MCF 10A (cell line): ENCODE data around the gene HJV. TPM values are rescaled to one million over a fixed set of nuclear protein-coding genes. Genes with fewer than 3 reads are reported as not detected.

ENCODE experiments used
- BruUV-seq: library from RNA; stranded (reverse); fragments of 400-500 nt; replicated peaks from 2 replicates; lab custom pipeline; 2021; lab: Mats Ljungman, UMichigan
- CTCF ChIA-PET: fragments of 300-600 bp; sonication (Branson Sonifier 250); formaldehyde crosslinking; extraction: SDS; loops from one replicate; lab custom pipeline; 2021; ENCODE audit warnings: antibody characterized with exemption, inconsistent platforms; lab: Yijun Ruan, JAX
- POLR2A ChIA-PET: fragments of 300-600, 350-650 bp; sonication (Branson Sonifier 250); formaldehyde crosslinking; extraction: SDS; loops from one replicate; lab custom pipeline; 2020; ENCODE audit warnings: antibody characterized with exemption, inconsistent platforms; lab: Yijun Ruan, JAX
- DNase-seq: peaks from one replicate; pipeline ENCODE4 v3.0.0-alpha.2; 2018; ENCODE audit not compliant: unreplicated experiment
- H3K27ac Mint-ChIP-seq: one replicate; pipeline ENCODE4 v1.8.0; 2022; ENCODE audit warnings: mild to moderate bottlenecking, low read depth, mixed read lengths; ENCODE audit not compliant: unreplicated experiment
- H3K27me3 Mint-ChIP-seq: one replicate; pipeline ENCODE4 v1.8.0; 2022; ENCODE audit warnings: mixed read lengths; ENCODE audit not compliant: insufficient read depth, unreplicated experiment
- H3K36me3 Mint-ChIP-seq: one replicate; pipeline ENCODE4 v1.8.0; 2022; ENCODE audit warnings: mild to moderate bottlenecking, moderate library complexity, mixed read lengths; ENCODE audit not compliant: insufficient read depth, unreplicated experiment
- H3K4me1 Mint-ChIP-seq: one replicate; pipeline ENCODE4 v1.8.0; 2022; ENCODE audit warnings: mixed read lengths; ENCODE audit not compliant: insufficient read depth, unreplicated experiment
- H3K4me3 Mint-ChIP-seq: one replicate; pipeline ENCODE4 v1.8.0; 2022; ENCODE audit warnings: mild to moderate bottlenecking, moderate library complexity, mixed read lengths; ENCODE audit not compliant: unreplicated experiment
- H3K9me3 Mint-ChIP-seq: one replicate; pipeline ENCODE4 v1.8.0; 2022; ENCODE audit warnings: mixed read lengths; ENCODE audit not compliant: unreplicated experiment
- CTCF ChIP-seq: fragments of 200-600 bp; IDR thresholded peaks from one replicate; pipeline ENCODE4 v1.8.0; 2022; ENCODE audit warnings: antibody characterized with exemption, mild to moderate bottlenecking; ENCODE audit not compliant: unreplicated experiment
- intact Hi-C: fragments of 100-400 bp; cut with micrococcal nuclease; formaldehyde crosslinking; loops from 2 replicates; pipeline ENCODE4 v1.14.1; 2022
- total RNA-seq: library from RNA; stranded (reverse); gene quantifications from 2 replicates; pipeline ENCODE4 v1.2.3, GENCODE V29; 2022

The HJV gene
- total RNA-seq, 1 experiment from 2014 or later: not detected

DNA sequence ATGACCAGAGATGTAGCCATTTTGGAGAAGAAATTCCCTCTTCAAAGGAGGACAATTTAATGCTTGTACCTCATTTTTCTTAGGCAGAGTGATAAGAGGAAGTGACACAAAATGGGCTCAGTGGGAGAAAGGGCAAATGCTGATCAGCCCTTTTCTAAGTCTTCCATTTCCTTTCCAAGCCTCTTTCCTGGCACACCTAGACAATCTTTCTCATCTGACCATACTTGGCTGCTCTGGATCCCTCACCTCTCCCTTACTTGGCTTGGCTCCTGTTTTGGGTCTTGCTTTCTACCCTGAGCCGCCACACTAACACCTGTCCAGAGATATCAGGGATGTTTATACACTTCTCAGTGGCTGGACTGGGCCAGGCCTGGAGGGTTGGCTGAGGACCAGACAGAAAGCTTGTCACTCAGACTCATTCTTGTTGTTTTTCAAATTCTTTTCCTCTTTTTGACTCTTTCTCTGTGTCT is 38.3 kb downstream of the HJV start:
- TF ChIP-seq CTCF: no peak
- intact Hi-C loops: no loop called here
- ChIA-PET POLR2A (interaction anchor here (0.6 to 24.2 kb wide), 4 partner anchors 16 to 56 kb away, joined by 3 to 1309 read pairs (median 11); partner anchors contain the start of genes ANKRD34A, POLR3GL, RBM8A and TXNIP), CTCF (interaction anchor here (24.2 kb wide), 1 partner anchor 29 kb away, joined by 773 read pairs; the partner anchor contains the start of gene HJV)
- DNase-seq: no peak
- H3K4me3 Mint-ChIP-seq: no peak overlapping the region
- H3K27ac Mint-ChIP-seq: no peak overlapping the region
- H3K9me3 Mint-ChIP-seq: no peaks in the 10 kb centered on the region
- peaks cover 31% of the 10 kb centered on the region for H3K4me1 Mint-ChIP-seq
- no peaks in the 10 kb centered on the region for H3K27me3 Mint-ChIP-seq
- H3K36me3 Mint-ChIP-seq: peaks cover 9% of the 10 kb centered on the region
- no TSS peak for BruUV-seq

- TF ChIP-seq CTCF: no peak
- BruUV-seq: no TSS peak
- Mint-ChIP-seq H3K9me3 (no peaks in the 10 kb centered on the region), H3K27ac (no peak overlapping the region), H3K4me3 (no peak overlapping the region), H3K36me3 (peaks cover 14% of the 10 kb centered on the region), H3K27me3 (no peaks in the 10 kb centered on the region), H3K4me1 (peaks cover 31% of the 10 kb centered on the region)
- intact Hi-C loops: no loop called here
- POLR2A ChIA-PET: interaction anchor here (1.2 to 24.2 kb wide), 5 partner anchors 18 to 90 kb away, joined by 4 to 1309 read pairs (median 5); partner anchors contain the start of genes ANKRD34A, LIX1L, POLR3GL and TXNIP
- DNase-seq: no peak
- CTCF ChIA-PET: interaction anchor here (0.6 to 24.2 kb wide), 6 partner anchors 10 to 91 kb away, joined by 3 to 773 read pairs (median 4); partner anchors contain the start of genes ANKRD34A, HJV and POLR3GL
These were observed 39.4 kb downstream of the HJV start for GRCh38 chr1:145982010-145982723.

DNA sequence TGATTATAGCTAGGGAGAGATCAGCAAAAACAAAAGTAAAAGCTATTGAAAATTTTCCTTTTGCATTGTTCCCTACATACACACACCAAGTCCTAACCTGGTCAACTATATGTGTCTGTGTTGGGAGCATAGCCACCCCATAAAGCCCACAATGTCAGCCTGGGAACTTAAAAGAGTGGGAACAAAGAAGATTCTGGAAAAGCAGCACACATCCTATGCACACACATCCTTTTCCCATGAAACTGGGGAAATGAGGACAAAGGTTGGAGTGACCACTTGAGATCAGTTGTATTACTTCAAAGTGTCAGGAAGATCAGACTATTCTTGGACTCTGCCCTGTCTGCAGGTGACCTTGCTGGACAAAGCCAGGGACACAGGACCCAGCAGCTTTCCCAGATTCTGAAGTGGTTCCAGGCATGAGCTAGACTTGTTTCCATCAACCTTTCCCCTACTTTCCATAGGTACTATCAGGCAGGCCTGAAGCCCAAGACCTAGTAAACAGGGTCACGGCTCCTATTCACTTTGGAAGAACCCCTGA is 41.0 kb downstream of the HJV start:
- ChIA-PET POLR2A (interaction anchor here (0.6 to 24.2 kb wide), 10 partner anchors 15 to 121 kb away, joined by 3 to 1309 read pairs (median 26); partner anchors contain the start of genes ANKRD34A, HJV, LIX1L and PIAS3), CTCF (interaction anchor here (0.6 to 24.2 kb wide), 9 partner anchors 10 to 89 kb away, joined by 3 to 773 read pairs (median 58); partner anchors contain the start of genes ANKRD34A, HJV, LIX1L and POLR3GL)
- Mint-ChIP-seq H3K27ac (no peak overlapping the region), H3K36me3 (peaks cover 6% of the 10 kb centered on the region), H3K9me3 (no peaks in the 10 kb centered on the region), H3K4me1 (peaks cover 22% of the 10 kb centered on the region), H3K4me3 (no peak overlapping the region), H3K27me3 (no peaks in the 10 kb centered on the region)
- DNase-seq: no peak
- no peak for TF ChIP-seq CTCF
- intact Hi-C loops: no loop called here
- BruUV-seq: no TSS peak
